Spleen (tissue), 7 donors: ENCODE results near the gene ADGRB2.

ENCODE experiments used
- CTCF ChIP-seq, 11 experiments: fragments of 200-600 bp in 7 of 11; fragments of 450-650 bp in 4 of 11; sonication (generic) in 4 of 11; IDR thresholded peaks in 8 of 11; conservative IDR thresholded peaks in 3 of 11; 1 replicate in 7 of 11; 2 replicates in 4 of 11; pipeline versions ENCODE4 v1.4.0 to v1.8.0; 2016 to 2021; ENCODE audit warnings: antibody characterized with exemption in 11 of 11, inconsistent platforms in 4 of 11, mild to moderate bottlenecking in 1 of 11
- POLR2A ChIP-seq, 3 donors: fragments of 450-650 bp; IDR thresholded peaks; one replicate each; pipeline ENCODE4 v1.5.1; 2017; ENCODE audit warnings: antibody characterized with exemption in 3 of 3, mild to moderate bottlenecking in 1 of 3
- donor health status: DM: no; HTN: no; CAD: no; lungs with moderate emphysema.
- donor health status: DM: no; HTN: no; CAD: no.
- donor health status: DM: no; HTN: no; CAD: no.

DNA sequence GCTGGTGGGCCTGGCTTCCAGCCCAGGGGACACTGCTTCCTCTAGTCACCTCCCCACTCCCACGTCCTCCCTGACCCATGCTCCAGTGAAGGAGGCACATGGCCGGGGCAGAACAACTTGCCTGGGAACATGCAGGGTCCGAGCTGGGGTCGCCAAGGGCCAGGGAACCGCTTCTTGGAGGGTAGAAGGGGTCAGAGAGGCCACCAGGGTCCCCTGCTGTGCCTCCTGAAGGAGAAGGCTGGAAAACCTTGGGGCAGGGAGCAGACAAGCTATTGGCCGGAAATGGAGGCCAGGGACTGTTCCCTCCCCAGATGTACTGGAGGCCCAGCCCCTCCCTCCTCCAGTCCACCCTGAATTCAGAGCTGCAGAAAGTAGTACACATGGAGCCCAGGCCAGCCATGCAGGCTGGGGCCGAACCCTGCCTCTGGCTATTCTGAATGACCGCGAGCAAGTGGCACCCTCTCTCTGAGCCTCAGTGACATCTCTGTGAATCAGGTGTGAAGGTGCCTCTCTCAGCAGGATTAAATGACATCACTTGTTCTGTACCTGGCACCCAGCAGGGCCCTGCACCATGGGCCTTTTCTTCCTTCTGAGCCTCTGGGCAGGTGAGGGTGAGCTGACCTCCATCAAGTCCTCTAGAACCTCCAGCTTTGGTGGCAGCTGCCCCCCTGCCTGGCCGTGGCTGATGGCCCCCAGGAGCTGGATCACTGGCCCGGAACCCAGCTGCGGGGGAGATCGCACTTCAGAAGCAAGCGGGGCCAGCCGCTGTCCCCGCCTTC is 35.9 kb upstream of the ADGRB2 start:
- TF ChIP-seq CTCF (IDR thresholded peaks at IDR 0.05 in 8 of 11, conservative IDR thresholded peaks at IDR 0.05 in 3 of 11) (no peak), POLR2A (IDR thresholded peaks at IDR 0.05) (no peak)
